K562 (cell line): ENCODE data around the gene SUPT5H. TPM values are rescaled to one million over a fixed set of nuclear protein-coding genes. Genes with fewer than 3 reads are reported as not detected.
A peak's percentile ranks its signal among the peaks of the same experiment; 100 is the strongest.

Experiments
- DIDO1 ChIP-seq: fragments of 450-650 bp; IDR thresholded peaks from 2 replicates; pipeline ENCODE4 v1.6.1; 2016; ENCODE audit warnings: low read depth, missing biosample characterization, missing genetic modification characterization
- HDAC1 ChIP-seq, 2 experiments: fragments of 450-650 bp; IDR thresholded peaks; 2 replicates each; pipeline ENCODE4 v1.6.1; 2016 to 2017; ENCODE audit warnings: inconsistent platforms in 1 of 2, mild to moderate bottlenecking in 1 of 2, moderate library complexity in 1 of 2
- HNRNPLL ChIP-seq: fragments of 200-400 bp; formaldehyde crosslinking; IDR thresholded peaks from 2 replicates; pipeline ENCODE4 v1.6.1; 2017; ENCODE audit warnings: low read length, low read depth, mild to moderate bottlenecking; ENCODE audit not compliant: poor library complexity, severe bottlenecking
- IRF1 ChIP-seq: sonication (generic); formaldehyde crosslinking; IDR thresholded peaks from 2 replicates; pipeline ENCODE4 v1.8.0; 2022; ENCODE audit warnings: missing genetic modification reagents, mild to moderate bottlenecking, borderline replicate concordance
- NCOA6 ChIP-seq: fragments of 450-650 bp; IDR thresholded peaks from 2 replicates; pipeline ENCODE4 v1.6.1; 2017; ENCODE audit warnings: mild to moderate bottlenecking
- NR1H2 ChIP-seq: sonication (generic); formaldehyde crosslinking; IDR thresholded peaks from 2 replicates; pipeline ENCODE4 v1.4.0; 2020; ENCODE audit warnings: mild to moderate bottlenecking, missing genetic modification reagents
- REST ChIP-seq, 2 experiments: fragments of 450-650 bp; formaldehyde crosslinking in 1 of 2; IDR thresholded peaks; 2 replicates each; pipeline versions ENCODE4 v1.4.0 to v1.6.1; 2014 to 2020; ENCODE audit warnings: mild to moderate bottlenecking in 2 of 2, borderline replicate concordance in 1 of 2, low read depth in 1 of 2
- RFX5 ChIP-seq: IDR thresholded peaks from 2 replicates; pipeline ENCODE4 v1.6.1; 2011; ENCODE audit warnings: low read depth, mild to moderate bottlenecking, improper control_type of control experiment, low read length
- SMAD3 ChIP-seq: fragments of 450-650 bp; formaldehyde crosslinking; conservative IDR thresholded peaks from 2 replicates; pipeline ENCODE4 v1.4.0; 2020; ENCODE audit warnings: mild to moderate bottlenecking
- SREBF1 ChIP-seq: fragments of 150-350 bp; IDR thresholded peaks from 2 replicates; pipeline ENCODE4 v1.6.1; 2014; ENCODE audit warnings: antibody characterized with exemption, low read depth, low read length, borderline replicate concordance
- ZNF224 ChIP-seq: sonication (generic); formaldehyde crosslinking; IDR thresholded peaks from 2 replicates; pipeline ENCODE4 v1.8.0; 2022; ENCODE audit warnings: mild to moderate bottlenecking, missing genetic modification reagents
- ZNF3 ChIP-seq: fragments of 250-450 bp; sonication (Bioruptor Pico); IDR thresholded peaks from 2 replicates; pipeline ENCODE4 v1.5.0; 2021; ENCODE audit warnings: mild to moderate bottlenecking, moderate library complexity
- ZNF592 ChIP-seq: fragments of 450-650 bp; IDR thresholded peaks from 2 replicates; pipeline ENCODE4 v1.6.1; 2017; ENCODE audit warnings: antibody characterized with exemption, mild to moderate bottlenecking
- polyA plus RNA-seq, 8 experiments: library from polyadenylated mRNA; depleted of rRNA in 4 of 8; stranded (reverse) in 5 of 8; unstranded in 3 of 8; fragments of >200 nt; fragmentation: Nextera tagmentation in 2 of 8; fragmentation: Illumina TruSeq in 1 of 8; extraction: Ambion mirVana in 2 of 8; extraction: Trizol in 1 of 8; gene quantifications; 2 replicates each; pipeline versions ENCODE4 v1.2.1 to v1.2.3, GENCODE V29; 2011 to 2014; ENCODE audit warnings: inconsistent platforms in 1 of 8, missing spikeins in 1 of 8
- total RNA-seq, 7 experiments: library from RNA; depleted of rRNA in 6 of 7; stranded (reverse); fragments of >200 nt in 6 of 7; fragmentation: Illumina TruSeq in 2 of 7; extraction: Trizol in 2 of 7; gene quantifications; 2 replicates each; pipeline versions ENCODE4 v1.2.1 to v1.2.3, GENCODE V29; 2011 to 2021; ENCODE audit warnings: low replicate concordance in 1 of 7

SUPT5H gene
- total and polyA plus RNA-seq, 9 of the 15 experiments (the other 6 are each of a cell fraction or from before 2014, with no cell fraction given) = 13.3 to 85.9 (median 35.9) TPM

- TF ChIP-seq ZNF592 (peak; percentile 85), NR1H2 (CRISPR knock-in tag) (peak; percentile 59; the same call in 1 of the 2 replicates), HNRNPLL (peak; percentile 44), DIDO1 (tag) (no peak), ZNF224 (CRISPR knock-in tag) (no peak), REST (IDR thresholded peaks at IDR 0.05; ENCODE audit: borderline replicate concordance) (no peak; the same call in 1 of the 2 replicates), REST (CRISPR knock-in tag; IDR thresholded peaks at IDR 0.05; ENCODE audit: low read depth) (no peak), ZNF3 (CRISPR knock-in tag) (no peak), SREBF1 (peak; percentile 79), RFX5 (peak; percentile 80; the same call in 1 of the 2 replicates), HDAC1 (IDR thresholded peaks at IDR 0.05) (peak; percentile 73 to 91), IRF1 (no peak), NCOA6 (no peak), SMAD3 (CRISPR knock-in tag) (peak; percentile 64; the same call in 1 of the 2 replicates)
Observed at GRCh38 chr19:39412100-39412866, 33.1 kb upstream of the SUPT5H start, which contains the start of gene PLEKHG2 (continued).
